Measurements from ENCODE around the gene MMP23B.

The MMP23B gene

GRCh38 chr1:1623631-1624442 is 8.1 kb upstream of the MMP23B start:
- no peak for TF ChIP-seq CTCF (conservative IDR thresholded peaks at IDR 0.05; ENCODE audit: low read depth, low read length)
- Histone ChIP-seq H3K27ac (no peak overlapping the region), H3K9ac (no peak overlapping the region), H3K4me1 (ENCODE audit: low read depth, poor library complexity, severe bottlenecking) (no peaks in the 10 kb centered on the region), H2AFZ (ENCODE audit: low read depth) (no peak overlapping the region), H4K20me1 (ENCODE audit: insufficient read depth) (no peaks in the 10 kb centered on the region), H3K4me2 (no peak overlapping the region), H3K4me3 (IDR thresholded peaks at IDR 0.05; ENCODE audit: insufficient read depth, low read depth, low read length) (no peak overlapping the region), H3K79me2 (ENCODE audit: insufficient read depth, low read depth) (no peaks in the 10 kb centered on the region), H3K36me3 (ENCODE audit: insufficient read depth) (no peaks in the 10 kb centered on the region), H3K27me3 (ENCODE audit: insufficient read depth, low read depth) (no peaks in the 10 kb centered on the region)

GRCh38 chr1:1624443-1625403 is 7.2 kb upstream of the MMP23B start:
- Histone ChIP-seq H3K4me3 (IDR thresholded peaks at IDR 0.05; ENCODE audit: insufficient read depth, low read depth, low read length) (no peak overlapping the region), H3K4me2 (no peak overlapping the region), H3K27me3 (ENCODE audit: insufficient read depth, low read depth) (no peaks in the 10 kb centered on the region), H3K79me2 (ENCODE audit: insufficient read depth, low read depth) (no peaks in the 10 kb centered on the region), H2AFZ (ENCODE audit: low read depth) (no peak overlapping the region), H3K9ac (no peak overlapping the region), H3K36me3 (ENCODE audit: insufficient read depth) (no peaks in the 10 kb centered on the region), H3K27ac (no peak overlapping the region), H3K4me1 (ENCODE audit: low read depth, poor library complexity, severe bottlenecking) (no peaks in the 10 kb centered on the region), H4K20me1 (ENCODE audit: insufficient read depth) (no peaks in the 10 kb centered on the region)
- no peak for TF ChIP-seq CTCF (conservative IDR thresholded peaks at IDR 0.05; ENCODE audit: low read depth, low read length)

- no peaks in the 10 kb centered on the region for H4K20me1 ChIP-seq (ENCODE audit: insufficient read depth)
- no peaks in the 10 kb centered on the region for H3K4me1 ChIP-seq (ENCODE audit: low read depth, poor library complexity, severe bottlenecking)
- H3K79me2 ChIP-seq (ENCODE audit: insufficient read depth, low read depth) = no peaks in the 10 kb centered on the region
- no peaks in the 10 kb centered on the region for H3K36me3 ChIP-seq (ENCODE audit: insufficient read depth)
- H3K4me3 ChIP-seq (IDR thresholded peaks at IDR 0.05; ENCODE audit: insufficient read depth, low read depth, low read length) = no peak overlapping the region
- no peak overlapping the region for H3K27ac ChIP-seq
- H3K4me2 ChIP-seq = no peak overlapping the region
- H2AFZ ChIP-seq (ENCODE audit: low read depth) = no peak overlapping the region
- no peak overlapping the region for H3K9ac ChIP-seq
- TF ChIP-seq CTCF (conservative IDR thresholded peaks at IDR 0.05; ENCODE audit: low read depth, low read length) = no peak
- H3K27me3 ChIP-seq (ENCODE audit: insufficient read depth, low read depth) = no peaks in the 10 kb centered on the region
Observed at GRCh38 chr1:1625404-1625775, 6.6 kb upstream of the MMP23B start.

- no peak for TF ChIP-seq CTCF (conservative IDR thresholded peaks at IDR 0.05; ENCODE audit: low read depth, low read length)
- no peak overlapping the region for H3K9ac ChIP-seq
- H3K4me2 ChIP-seq = no peak overlapping the region
- no peaks in the 10 kb centered on the region for H4K20me1 ChIP-seq (ENCODE audit: insufficient read depth)
- H3K36me3 ChIP-seq (ENCODE audit: insufficient read depth) = no peaks in the 10 kb centered on the region
- no peak overlapping the region for H3K4me3 ChIP-seq (IDR thresholded peaks at IDR 0.05; ENCODE audit: insufficient read depth, low read depth, low read length)
- no peaks in the 10 kb centered on the region for H3K27me3 ChIP-seq (ENCODE audit: insufficient read depth, low read depth)
- no peaks in the 10 kb centered on the region for H3K79me2 ChIP-seq (ENCODE audit: insufficient read depth, low read depth)
- no peaks in the 10 kb centered on the region for H3K4me1 ChIP-seq (ENCODE audit: low read depth, poor library complexity, severe bottlenecking)
- H2AFZ ChIP-seq (ENCODE audit: low read depth) = no peak overlapping the region
- no peak overlapping the region for H3K27ac ChIP-seq
Observed at GRCh38 chr1:1625824-1626206, 6.2 kb upstream of the MMP23B start.
